ENCODE data around the gene IQCE. TPM values are rescaled to one million over a fixed set of nuclear protein-coding genes. Genes with fewer than 3 reads are reported as not detected.
"Not testable (repeated sequence)": the region's sequence is repeated elsewhere in the genome, so short reads cannot be mapped to it uniquely, and the experiment has no call there.

The IQCE gene
- total RNA-seq, 1 experiment from 2014 or later: 0.93 TPM

DNA sequence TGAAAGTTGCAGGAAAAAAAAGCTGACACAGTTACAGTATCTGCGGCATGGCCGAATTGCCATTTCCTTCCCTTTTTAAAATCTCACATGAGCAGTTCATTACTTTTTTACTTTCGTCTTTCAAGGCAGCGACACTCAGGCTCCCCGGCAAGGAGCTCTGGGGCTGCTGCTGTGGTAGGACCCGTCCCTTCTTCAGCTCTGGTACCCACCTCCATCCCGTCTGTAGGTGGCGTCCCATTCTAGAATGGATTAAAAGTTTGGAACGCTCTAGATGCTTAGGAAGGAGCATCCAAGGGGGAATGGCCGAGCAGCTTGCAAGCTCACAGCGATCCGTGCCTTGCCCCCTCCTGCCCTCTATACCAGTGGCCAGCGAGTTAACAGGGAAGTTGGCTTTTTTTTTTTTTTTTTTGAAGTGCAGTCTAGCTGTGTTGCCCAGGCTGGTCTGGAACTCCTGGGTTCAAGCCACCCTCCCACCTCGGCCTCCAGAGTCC is 50.2 kb downstream of the IQCE start:
- Histone ChIP-seq H3K36me3 (ENCODE audit: insufficient read depth, low read length) (no peaks in the 10 kb centered on the region), H3K9ac (ENCODE audit: low read length) (no peak overlapping the region), H4K20me1 (ENCODE audit: insufficient read depth, low read depth, low read length) (no peaks in the 10 kb centered on the region), H2AFZ (ENCODE audit: low read length) (no peak overlapping the region), H3K4me2 (ENCODE audit: low read depth, low read length, poor library complexity, severe bottlenecking) (no peak overlapping the region), H3K4me3 (ENCODE audit: low read length) (no peak overlapping the region), H3K9me3 (ENCODE audit: low read length) (no peaks in the 10 kb centered on the region), H3K9me2 (replicated peaks; ENCODE audit: insufficient read depth, low read length) (no peaks in the 10 kb centered on the region), H3K27ac (ENCODE audit: low read length) (no peak overlapping the region), H3K79me2 (ENCODE audit: low read length) (no peaks in the 10 kb centered on the region), H3K4me1 (ENCODE audit: low read length) (no peaks in the 10 kb centered on the region), H3K27me3 (ENCODE audit: low read length) (no peaks in the 10 kb centered on the region)
- no peak for DNase-seq

DNA sequence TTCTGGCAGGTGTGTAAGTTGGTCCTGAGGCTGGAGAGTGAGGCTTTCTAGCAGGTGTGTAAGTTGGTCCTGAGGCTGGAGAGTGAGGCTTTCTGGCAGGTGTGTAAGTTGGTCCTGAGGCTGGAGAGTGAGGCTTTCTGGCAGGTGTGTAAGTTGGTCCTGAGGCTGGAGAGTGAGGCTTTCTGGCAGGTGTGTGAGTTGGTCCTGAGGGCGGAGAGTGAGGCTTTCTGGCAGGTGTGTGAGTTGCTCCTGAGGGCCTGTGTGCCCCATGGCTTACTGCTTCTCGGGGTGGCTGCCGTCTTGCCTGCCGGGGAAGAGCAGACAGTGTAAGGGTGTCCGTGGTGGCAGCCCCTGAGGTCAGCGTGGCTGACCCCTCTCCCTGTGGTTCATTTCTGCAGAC is 50.9 kb downstream of the IQCE start:
- not testable (repeated sequence) for H3K4me3 ChIP-seq (ENCODE audit: low read length); H3K4me1 ChIP-seq (ENCODE audit: low read length); H3K27me3 ChIP-seq (ENCODE audit: low read length); H3K9me3 ChIP-seq (ENCODE audit: low read length); H3K79me2 ChIP-seq (ENCODE audit: low read length); H3K4me2 ChIP-seq (ENCODE audit: low read depth, low read length, poor library complexity, severe bottlenecking); H3K9me2 ChIP-seq (replicated peaks; ENCODE audit: insufficient read depth, low read length); H3K36me3 ChIP-seq (ENCODE audit: insufficient read depth, low read length); H3K9ac ChIP-seq (ENCODE audit: low read length); DNase-seq; H3K27ac ChIP-seq (ENCODE audit: low read length); H2AFZ ChIP-seq (ENCODE audit: low read length); H4K20me1 ChIP-seq (ENCODE audit: insufficient read depth, low read depth, low read length)

DNA sequence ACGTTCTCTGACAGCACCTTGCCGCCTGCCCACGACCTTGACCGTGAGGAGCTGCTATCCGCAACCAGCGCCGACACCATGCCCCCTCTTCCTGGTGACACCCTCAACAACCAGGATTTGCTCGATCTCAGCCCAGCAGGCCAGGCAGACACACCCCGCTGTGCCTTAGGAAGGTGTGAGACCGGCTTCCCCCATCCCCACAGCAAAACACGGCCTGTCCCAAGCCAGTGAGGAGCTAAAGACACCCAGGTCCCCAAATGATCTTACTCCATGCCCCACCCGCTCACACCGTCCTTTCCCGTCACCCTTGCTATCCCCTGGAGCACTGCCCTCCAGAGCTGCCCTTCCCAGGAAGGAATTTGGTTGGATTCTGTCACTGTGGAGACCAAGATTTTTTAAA is 51.7 kb downstream of the IQCE start:
- H3K27me3 ChIP-seq (ENCODE audit: low read length): no peaks in the 10 kb centered on the region
- no peak overlapping the region for H3K9ac ChIP-seq (ENCODE audit: low read length)
- no peak overlapping the region for H2AFZ ChIP-seq (ENCODE audit: low read length)
- no peaks in the 10 kb centered on the region for H3K9me2 ChIP-seq (replicated peaks; ENCODE audit: insufficient read depth, low read length)
- H3K27ac ChIP-seq (ENCODE audit: low read length): no peak overlapping the region
- H3K9me3 ChIP-seq (ENCODE audit: low read length): no peaks in the 10 kb centered on the region
- H3K36me3 ChIP-seq (ENCODE audit: insufficient read depth, low read length): no peaks in the 10 kb centered on the region
- H3K4me2 ChIP-seq (ENCODE audit: low read depth, low read length, poor library complexity, severe bottlenecking): no peak overlapping the region
- H3K4me1 ChIP-seq (ENCODE audit: low read length): no peaks in the 10 kb centered on the region
- no peak for DNase-seq
- no peak overlapping the region for H3K4me3 ChIP-seq (ENCODE audit: low read length)
- H4K20me1 ChIP-seq (ENCODE audit: insufficient read depth, low read depth, low read length): no peaks in the 10 kb centered on the region
- H3K79me2 ChIP-seq (ENCODE audit: low read length): no peaks in the 10 kb centered on the region

DNA sequence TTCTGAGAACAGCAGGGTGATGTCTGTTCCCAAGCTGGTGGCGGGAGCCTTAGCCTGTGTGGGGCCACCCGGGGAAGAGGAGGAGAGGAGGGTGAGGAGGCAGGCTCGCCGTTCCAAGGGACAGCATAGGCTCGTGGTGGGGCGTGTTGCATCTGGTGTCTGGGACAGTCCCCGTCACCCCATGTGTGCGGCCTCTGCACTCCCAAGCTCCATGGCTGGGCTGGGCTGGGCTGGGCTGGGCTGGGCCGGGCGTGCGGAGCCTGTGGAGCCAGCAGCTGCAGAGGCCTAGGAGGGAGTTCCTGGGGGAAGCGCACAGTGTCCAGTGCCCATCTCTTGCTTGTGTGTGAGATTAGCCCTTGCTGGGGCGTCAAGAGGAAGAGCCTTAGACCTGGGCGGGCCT is 52.1 kb downstream of the IQCE start:
- H3K4me3 ChIP-seq (ENCODE audit: low read length): no peak overlapping the region
- H3K9ac ChIP-seq (ENCODE audit: low read length): no peak overlapping the region
- H3K9me3 ChIP-seq (ENCODE audit: low read length): no peaks in the 10 kb centered on the region
- no peaks in the 10 kb centered on the region for H3K79me2 ChIP-seq (ENCODE audit: low read length)
- no peak overlapping the region for H3K27ac ChIP-seq (ENCODE audit: low read length)
- H3K4me2 ChIP-seq (ENCODE audit: low read depth, low read length, poor library complexity, severe bottlenecking): no peak overlapping the region
- no peaks in the 10 kb centered on the region for H3K4me1 ChIP-seq (ENCODE audit: low read length)
- no peaks in the 10 kb centered on the region for H3K9me2 ChIP-seq (replicated peaks; ENCODE audit: insufficient read depth, low read length)
- no peaks in the 10 kb centered on the region for H3K36me3 ChIP-seq (ENCODE audit: insufficient read depth, low read length)
- no peaks in the 10 kb centered on the region for H3K27me3 ChIP-seq (ENCODE audit: low read length)
- DNase-seq: no peak
- H2AFZ ChIP-seq (ENCODE audit: low read length): no peak overlapping the region
- no peaks in the 10 kb centered on the region for H4K20me1 ChIP-seq (ENCODE audit: insufficient read depth, low read depth, low read length)

DNA sequence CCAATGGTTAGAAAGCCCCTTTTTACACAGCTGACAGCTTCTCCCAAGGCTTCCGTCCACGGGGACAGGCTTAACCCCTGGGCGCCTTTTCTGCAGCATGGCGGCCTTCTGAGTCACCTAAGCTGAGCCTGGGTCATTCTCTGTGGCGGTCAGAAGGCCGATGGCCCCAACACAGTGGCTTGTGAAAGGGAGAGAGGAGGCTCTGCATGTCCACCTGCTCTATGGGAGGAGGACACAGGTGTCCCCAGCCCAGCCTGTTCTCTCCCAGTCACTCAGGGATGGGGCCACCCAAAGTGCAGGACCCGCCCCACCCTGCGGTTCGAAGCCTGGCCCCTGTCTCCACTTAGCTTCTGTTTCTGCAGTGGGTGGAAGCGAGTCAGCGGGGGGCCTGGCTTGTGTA is 52.6 kb downstream of the IQCE start:
- DNase-seq: no peak
- no peak overlapping the region for H3K27ac ChIP-seq (ENCODE audit: low read length)
- H3K9me3 ChIP-seq (ENCODE audit: low read length): no peaks in the 10 kb centered on the region
- no peaks in the 10 kb centered on the region for H3K79me2 ChIP-seq (ENCODE audit: low read length)
- no peaks in the 10 kb centered on the region for H3K9me2 ChIP-seq (replicated peaks; ENCODE audit: insufficient read depth, low read length)
- no peaks in the 10 kb centered on the region for H3K4me1 ChIP-seq (ENCODE audit: low read length)
- no peak overlapping the region for H3K9ac ChIP-seq (ENCODE audit: low read length)
- no peak overlapping the region for H2AFZ ChIP-seq (ENCODE audit: low read length)
- H4K20me1 ChIP-seq (ENCODE audit: insufficient read depth, low read depth, low read length): no peaks in the 10 kb centered on the region
- H3K4me3 ChIP-seq (ENCODE audit: low read length): no peak overlapping the region
- no peak overlapping the region for H3K4me2 ChIP-seq (ENCODE audit: low read depth, low read length, poor library complexity, severe bottlenecking)
- H3K36me3 ChIP-seq (ENCODE audit: insufficient read depth, low read length): no peaks in the 10 kb centered on the region
- H3K27me3 ChIP-seq (ENCODE audit: low read length): no peaks in the 10 kb centered on the region

DNA sequence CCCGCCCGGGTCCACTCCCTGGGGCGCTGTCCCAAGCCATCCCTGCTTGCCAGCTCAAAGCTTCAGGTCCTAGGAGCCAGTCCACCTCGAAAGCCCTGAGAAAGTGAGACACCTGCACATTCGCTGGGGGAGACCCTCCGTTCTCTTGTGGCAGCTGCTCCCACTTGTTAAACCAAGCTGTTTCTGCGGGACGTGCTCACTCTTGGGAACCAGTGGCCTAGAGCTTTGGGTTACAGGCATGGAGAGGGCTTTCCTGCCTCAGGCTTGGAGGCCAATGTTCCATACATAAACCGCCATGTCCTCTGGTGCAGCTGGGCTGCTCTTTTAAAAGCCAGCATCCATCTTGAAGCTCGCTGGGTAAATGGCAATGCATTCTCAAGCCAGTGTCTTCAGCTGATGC is 53.1 kb downstream of the IQCE start:
- no peaks in the 10 kb centered on the region for H3K27me3 ChIP-seq (ENCODE audit: low read length)
- no peak overlapping the region for H3K4me2 ChIP-seq (ENCODE audit: low read depth, low read length, poor library complexity, severe bottlenecking)
- no peak overlapping the region for H3K4me3 ChIP-seq (ENCODE audit: low read length)
- no peaks in the 10 kb centered on the region for H3K36me3 ChIP-seq (ENCODE audit: insufficient read depth, low read length)
- H3K9me2 ChIP-seq (replicated peaks; ENCODE audit: insufficient read depth, low read length): no peaks in the 10 kb centered on the region
- no peak for DNase-seq
- H3K79me2 ChIP-seq (ENCODE audit: low read length): no peaks in the 10 kb centered on the region
- no peaks in the 10 kb centered on the region for H3K9me3 ChIP-seq (ENCODE audit: low read length)
- no peak overlapping the region for H2AFZ ChIP-seq (ENCODE audit: low read length)
- H4K20me1 ChIP-seq (ENCODE audit: insufficient read depth, low read depth, low read length): no peaks in the 10 kb centered on the region
- H3K27ac ChIP-seq (ENCODE audit: low read length): no peak overlapping the region
- H3K4me1 ChIP-seq (ENCODE audit: low read length): no peaks in the 10 kb centered on the region
- no peak overlapping the region for H3K9ac ChIP-seq (ENCODE audit: low read length)

DNA sequence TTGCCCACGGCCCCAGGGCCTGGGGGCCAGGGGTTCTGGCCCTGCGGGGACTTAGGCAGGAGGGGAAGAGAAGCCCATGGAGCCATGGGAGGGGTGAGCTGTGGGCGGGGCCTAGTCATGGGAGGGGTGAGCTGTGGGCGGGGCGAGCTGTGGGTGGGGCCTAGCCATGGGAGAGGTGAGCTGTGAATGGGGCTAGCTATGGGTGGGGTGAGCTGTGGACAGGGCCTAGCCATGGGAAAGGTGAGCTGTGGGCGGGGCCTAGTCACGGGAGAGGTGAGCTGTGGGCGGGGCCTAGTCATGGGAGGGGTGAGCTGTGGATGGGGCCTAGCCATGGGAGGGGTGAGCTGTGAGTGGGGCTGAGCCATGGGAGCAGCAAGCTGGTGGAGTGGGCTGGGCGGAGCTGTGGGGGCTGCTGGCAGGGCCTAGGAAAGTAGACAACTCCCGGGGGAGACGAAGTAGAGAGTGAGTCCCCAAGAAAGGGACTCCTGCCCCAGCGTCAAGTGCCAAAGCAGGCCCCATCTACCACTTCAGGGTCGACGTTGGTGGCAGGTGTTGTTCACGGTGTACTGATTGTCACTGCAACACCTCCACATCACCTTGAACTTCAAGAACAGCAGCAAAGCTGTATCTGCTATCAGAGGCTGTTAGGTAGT is 53.8 kb downstream of the IQCE start:
- Histone ChIP-seq H3K4me3 (ENCODE audit: low read length) (no peak overlapping the region), H3K4me2 (ENCODE audit: low read depth, low read length, poor library complexity, severe bottlenecking) (no peak overlapping the region), H3K27ac (ENCODE audit: low read length) (no peak overlapping the region), H3K27me3 (ENCODE audit: low read length) (no peaks in the 10 kb centered on the region), H4K20me1 (ENCODE audit: insufficient read depth, low read depth, low read length) (no peaks in the 10 kb centered on the region), H3K36me3 (ENCODE audit: insufficient read depth, low read length) (no peaks in the 10 kb centered on the region), H3K9me2 (replicated peaks; ENCODE audit: insufficient read depth, low read length) (no peaks in the 10 kb centered on the region), H3K79me2 (ENCODE audit: low read length) (no peaks in the 10 kb centered on the region), H3K9ac (ENCODE audit: low read length) (no peak overlapping the region), H2AFZ (ENCODE audit: low read length) (no peak overlapping the region), H3K4me1 (ENCODE audit: low read length) (no peaks in the 10 kb centered on the region), H3K9me3 (ENCODE audit: low read length) (no peaks in the 10 kb centered on the region)
- no peak for DNase-seq

DNA sequence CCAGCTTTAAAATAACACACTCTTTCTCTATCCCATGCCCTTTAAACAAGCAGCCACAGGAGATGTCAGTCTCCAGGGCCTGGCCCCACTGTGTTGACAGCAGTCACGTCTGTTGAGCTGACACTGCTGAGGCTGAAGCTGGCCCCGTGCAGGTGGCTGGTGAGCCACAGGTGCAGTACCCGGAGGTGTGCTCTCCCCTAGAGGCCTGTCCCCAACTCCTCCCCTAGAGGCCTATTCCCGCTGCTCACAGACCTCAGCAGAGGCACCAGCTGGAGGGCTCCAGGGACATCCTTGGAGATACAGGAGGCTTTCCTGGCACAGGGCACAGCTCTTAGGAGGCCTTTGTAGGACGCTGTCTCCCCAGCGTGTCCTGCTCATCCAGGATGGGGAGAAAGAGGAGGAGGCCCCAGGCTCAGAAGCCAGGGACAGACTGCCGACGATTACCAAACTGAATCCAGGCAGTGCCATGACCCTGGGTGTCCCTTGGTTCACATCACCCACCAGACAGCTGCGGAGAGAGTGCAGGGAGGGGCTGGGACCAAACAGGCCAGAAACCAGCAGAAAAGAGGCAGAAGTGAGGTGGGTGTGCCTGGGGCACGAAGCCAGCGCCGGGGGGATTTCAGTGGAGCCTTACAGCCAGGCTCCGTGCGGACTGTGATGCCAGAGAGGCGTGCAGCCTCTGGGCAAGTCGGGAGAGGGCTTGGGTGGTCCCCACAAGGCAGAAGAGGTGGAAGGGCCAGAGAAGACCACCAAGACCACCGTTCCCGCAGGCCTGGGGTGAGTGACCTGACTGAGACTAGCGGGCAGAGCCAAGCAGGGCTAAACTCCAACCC is 54.5 kb downstream of the IQCE start:
- Histone ChIP-seq H2AFZ (ENCODE audit: low read length) (no peak overlapping the region), H3K4me1 (ENCODE audit: low read length) (no peaks in the 10 kb centered on the region), H3K36me3 (ENCODE audit: insufficient read depth, low read length) (no peaks in the 10 kb centered on the region), H4K20me1 (ENCODE audit: insufficient read depth, low read depth, low read length) (no peaks in the 10 kb centered on the region), H3K9ac (ENCODE audit: low read length) (no peak overlapping the region), H3K4me2 (ENCODE audit: low read depth, low read length, poor library complexity, severe bottlenecking) (no peak overlapping the region), H3K9me2 (replicated peaks; ENCODE audit: insufficient read depth, low read length) (no peaks in the 10 kb centered on the region), H3K27ac (ENCODE audit: low read length) (no peak overlapping the region), H3K9me3 (ENCODE audit: low read length) (no peaks in the 10 kb centered on the region), H3K79me2 (ENCODE audit: low read length) (no peaks in the 10 kb centered on the region), H3K4me3 (ENCODE audit: low read length) (no peak overlapping the region), H3K27me3 (ENCODE audit: low read length) (no peaks in the 10 kb centered on the region)
- no peak for DNase-seq
